ENCODE measurements around the gene PABPN1.

PABPN1 gene

GRCh38 chr14:23365036-23365731, 43.9 kb downstream of the PABPN1 start, which contains the start of gene EFS:
EFS (minus strand) TSS chr14:23365172; CDS start chr14:23365025, 147 bp downstream.
- Histone ChIP-seq H3K27me3 (ENCODE audit: control insufficient read depth, insufficient read depth, low read length) (no peaks in the 10 kb centered on the region), H3K9me3 (ENCODE audit: control insufficient read depth, low read depth, low read length) (no peaks in the 10 kb centered on the region), H3K4me1 (ENCODE audit: control insufficient read depth, low read depth, low read length) (peaks cover 20% of the 10 kb centered on the region), H3K36me3 (ENCODE audit: control insufficient read depth, low read depth, low read length) (peaks cover 2% of the 10 kb centered on the region), H3K4me3 (ENCODE audit: low read length) (peak within 1 kb of the TSS; percentile 76), H3K9ac (ENCODE audit: low read length) (peak within 1 kb of the TSS; percentile 82), H3K27ac (ENCODE audit: low read length) (peak within 1 kb of the TSS; percentile 70)

GRCh38 chr14:23365732-23366425, 44.6 kb downstream of the PABPN1 start:
- Histone ChIP-seq H3K9ac (ENCODE audit: low read length) (peak overlapping the region; percentile 80), H3K9me3 (ENCODE audit: control insufficient read depth, low read depth, low read length) (no peaks in the 10 kb centered on the region), H3K4me1 (ENCODE audit: control insufficient read depth, low read depth, low read length) (peaks cover 20% of the 10 kb centered on the region), H3K36me3 (ENCODE audit: control insufficient read depth, low read depth, low read length) (no peaks in the 10 kb centered on the region), H3K27me3 (ENCODE audit: control insufficient read depth, insufficient read depth, low read length) (no peaks in the 10 kb centered on the region), H3K27ac (ENCODE audit: low read length) (peak overlapping the region; percentile 70), H3K4me3 (ENCODE audit: low read length) (peak overlapping the region; percentile 76)

GRCh38 chr14:23366426-23366921, 45.2 kb downstream of the PABPN1 start:
- Histone ChIP-seq H3K9me3 (ENCODE audit: control insufficient read depth, low read depth, low read length) (no peaks in the 10 kb centered on the region), H3K27ac (ENCODE audit: low read length) (no peak overlapping the region), H3K9ac (ENCODE audit: low read length) (peak overlapping the region; percentile 3), H3K4me1 (ENCODE audit: control insufficient read depth, low read depth, low read length) (peaks cover 20% of the 10 kb centered on the region), H3K4me3 (ENCODE audit: low read length) (peak overlapping the region; percentile 76), H3K27me3 (ENCODE audit: control insufficient read depth, insufficient read depth, low read length) (no peaks in the 10 kb centered on the region), H3K36me3 (ENCODE audit: control insufficient read depth, low read depth, low read length) (no peaks in the 10 kb centered on the region)

- Histone ChIP-seq H3K9ac (ENCODE audit: low read length) (no peak overlapping the region), H3K27me3 (ENCODE audit: control insufficient read depth, insufficient read depth, low read length) (no peaks in the 10 kb centered on the region), H3K36me3 (ENCODE audit: control insufficient read depth, low read depth, low read length) (no peaks in the 10 kb centered on the region), H3K4me1 (ENCODE audit: control insufficient read depth, low read depth, low read length) (peaks cover 6% of the 10 kb centered on the region), H3K9me3 (ENCODE audit: control insufficient read depth, low read depth, low read length) (no peaks in the 10 kb centered on the region), H3K27ac (ENCODE audit: low read length) (no peak overlapping the region), H3K4me3 (ENCODE audit: low read length) (no peak overlapping the region)
Observed at GRCh38 chr14:23370221-23370620, 49.0 kb downstream of the PABPN1 start.

- Histone ChIP-seq H3K9ac (ENCODE audit: low read length) (no peak overlapping the region), H3K9me3 (ENCODE audit: control insufficient read depth, low read depth, low read length) (no peaks in the 10 kb centered on the region), H3K4me1 (ENCODE audit: control insufficient read depth, low read depth, low read length) (peaks cover 8% of the 10 kb centered on the region), H3K27ac (ENCODE audit: low read length) (no peak overlapping the region), H3K36me3 (ENCODE audit: control insufficient read depth, low read depth, low read length) (no peaks in the 10 kb centered on the region), H3K4me3 (ENCODE audit: low read length) (no peak overlapping the region), H3K27me3 (ENCODE audit: control insufficient read depth, insufficient read depth, low read length) (no peaks in the 10 kb centered on the region)
Observed at GRCh38 chr14:23371865-23372264, 50.6 kb downstream of the PABPN1 start.

GRCh38 chr14:23372509-23372908, 51.3 kb downstream of the PABPN1 start, which contains the start of gene IL25:
IL25 (plus strand) TSS chr14:23372809.
- Histone ChIP-seq H3K4me3 (ENCODE audit: low read length) (no peak within 1 kb of the TSS), H3K36me3 (ENCODE audit: control insufficient read depth, low read depth, low read length) (no peaks in the 10 kb centered on the region), H3K4me1 (ENCODE audit: control insufficient read depth, low read depth, low read length) (peaks cover 4% of the 10 kb centered on the region), H3K9ac (ENCODE audit: low read length) (no peak within 1 kb of the TSS), H3K27ac (ENCODE audit: low read length) (no peak within 1 kb of the TSS), H3K9me3 (ENCODE audit: control insufficient read depth, low read depth, low read length) (no peaks in the 10 kb centered on the region), H3K27me3 (ENCODE audit: control insufficient read depth, insufficient read depth, low read length) (peaks cover 2% of the 10 kb centered on the region)

GRCh38 chr14:23373041-23373440, 51.8 kb downstream of the PABPN1 start:
- H3K9ac ChIP-seq (ENCODE audit: low read length) = no peak overlapping the region
- H3K36me3 ChIP-seq (ENCODE audit: control insufficient read depth, low read depth, low read length) = no peaks in the 10 kb centered on the region
- H3K4me3 ChIP-seq (ENCODE audit: low read length) = no peak overlapping the region
- H3K27ac ChIP-seq (ENCODE audit: low read length) = no peak overlapping the region
- no peaks in the 10 kb centered on the region for H3K9me3 ChIP-seq (ENCODE audit: control insufficient read depth, low read depth, low read length)
- H3K4me1 ChIP-seq (ENCODE audit: control insufficient read depth, low read depth, low read length) = peaks cover 4% of the 10 kb centered on the region
- peaks cover 7% of the 10 kb centered on the region for H3K27me3 ChIP-seq (ENCODE audit: control insufficient read depth, insufficient read depth, low read length)

Measured in iPS-18a (cell line).